Heart left ventricle (tissue), 13 donors: ENCODE measurements around the gene DNAJC19.
"Not testable (repeated sequence)": the region's sequence is repeated elsewhere in the genome, so short reads cannot be mapped to it uniquely, and the experiment has no call there.

Source experiments
- POLR2A ChIP-seq, 2 donors: fragments of 450-650 bp; IDR thresholded peaks; one replicate each; pipeline ENCODE4 v1.6.1; 2017; ENCODE audit warnings: antibody characterized with exemption in 2 of 2, mild to moderate bottlenecking in 2 of 2, moderate library complexity in 2 of 2
- TF ChIP-seq, protein P1 (sequence below), 12 donors: fragments of 200-600 bp; sonication (generic) in 4 of 12; IDR thresholded peaks; one replicate each; pipeline versions ENCODE4 v1.5.0 to v1.8.0; 2018 to 2022; ENCODE audit warnings: antibody characterized with exemption in 12 of 12, mild to moderate bottlenecking in 5 of 12
- donor health status: ischemic (EF 13 %, LVEDD 7.1; RV severe dilation, severe dysfunction).
- donor health status: DM: no; HTN: yes; CAD: no.
- donor health status: DM: no; HTN: no; CAD: no.
- donor health status: ischemic (EF 25% LVEDD 6.9; RV normal size, moderate dysfunction).
- donor health status: ischemic (EF 25% LVEDD 5.7; RV mildly dilated, moderate dysfunction).
- donor health status: ischemic (EF 35%, LVEDD 5.7; RV mildly dilated, moderate dysfunction).
- donor health status: nonischemic (EF 11% LVEDD 7.7; RV severe dilation, severe dysfunction).
- donor health status: DM: yes; HTN: yes; CAD: no.
- donor health status: PGD.
- donor health status: ischemic (EF 29% LVEDD 5.4; RV normal size, mild dysfunction).
- donor health status: nonischemic (EF 23%, LVEDD 6.1; RV moderate dilation, normal function).

DNA sequence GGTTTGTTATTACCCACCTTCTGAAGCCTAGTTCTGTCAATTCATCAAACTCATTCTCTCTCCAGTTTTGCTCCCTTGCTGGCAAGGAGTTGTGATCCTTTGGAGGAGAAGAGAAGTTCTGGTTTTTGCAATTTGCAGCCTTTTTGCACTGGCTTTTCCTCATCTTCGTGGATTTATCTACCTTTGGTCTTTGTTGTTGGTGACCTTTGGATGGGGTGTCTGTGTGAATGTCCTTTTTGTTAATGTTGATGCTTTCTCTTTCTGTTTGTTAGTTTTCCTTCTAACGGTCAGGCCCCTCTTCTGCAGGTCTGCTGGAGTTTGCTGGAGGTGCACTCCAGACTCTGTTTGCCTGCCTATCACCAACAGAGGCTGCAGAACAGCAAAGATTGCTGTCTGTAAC is 13.9 kb upstream of the DNAJC19 start:
- TF ChIP-seq, protein P1, sequence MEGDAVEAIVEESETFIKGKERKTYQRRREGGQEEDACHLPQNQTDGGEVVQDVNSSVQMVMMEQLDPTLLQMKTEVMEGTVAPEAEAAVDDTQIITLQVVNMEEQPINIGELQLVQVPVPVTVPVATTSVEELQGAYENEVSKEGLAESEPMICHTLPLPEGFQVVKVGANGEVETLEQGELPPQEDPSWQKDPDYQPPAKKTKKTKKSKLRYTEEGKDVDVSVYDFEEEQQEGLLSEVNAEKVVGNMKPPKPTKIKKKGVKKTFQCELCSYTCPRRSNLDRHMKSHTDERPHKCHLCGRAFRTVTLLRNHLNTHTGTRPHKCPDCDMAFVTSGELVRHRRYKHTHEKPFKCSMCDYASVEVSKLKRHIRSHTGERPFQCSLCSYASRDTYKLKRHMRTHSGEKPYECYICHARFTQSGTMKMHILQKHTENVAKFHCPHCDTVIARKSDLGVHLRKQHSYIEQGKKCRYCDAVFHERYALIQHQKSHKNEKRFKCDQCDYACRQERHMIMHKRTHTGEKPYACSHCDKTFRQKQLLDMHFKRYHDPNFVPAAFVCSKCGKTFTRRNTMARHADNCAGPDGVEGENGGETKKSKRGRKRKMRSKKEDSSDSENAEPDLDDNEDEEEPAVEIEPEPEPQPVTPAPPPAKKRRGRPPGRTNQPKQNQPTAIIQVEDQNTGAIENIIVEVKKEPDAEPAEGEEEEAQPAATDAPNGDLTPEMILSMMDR (IDR thresholded peaks at IDR 0.05) = not testable (repeated sequence)
- not testable (repeated sequence) for TF ChIP-seq POLR2A (IDR thresholded peaks at IDR 0.05)
